IMR-90 (cell line): ENCODE results near the gene TSC22D3. TPM values are rescaled to one million over a fixed set of nuclear protein-coding genes. Genes with fewer than 3 reads are reported as not detected.
"Not testable (repeated sequence)": the region's sequence is repeated elsewhere in the genome, so short reads cannot be mapped to it uniquely, and the experiment has no call there.

Experiments used
- ATAC-seq: fragments of 200-7000 bp; cut with Tn5 transposase; 2 replicates; pipeline ENCODE4 v1.9.1; 2020; ENCODE audit warnings: low read depth, mild to moderate bottlenecking, moderate library complexity
- BruUV-seq: library from RNA; stranded (reverse); fragments of 400-500 nt; replicated peaks from 2 replicates; lab custom pipeline; 2021; lab: Mats Ljungman, UMichigan
- CTCF ChIA-PET: fragments of 300-600 bp; formaldehyde crosslinking; extraction: SDS; loops from one replicate; lab custom pipeline; 2021; ENCODE audit warnings: antibody characterized with exemption; lab: Yijun Ruan, JAX
- POLR2A ChIA-PET: fragments of 300-600 bp; sonication (Branson Sonifier 250); formaldehyde crosslinking; loops from one replicate; lab custom pipeline; 2022; ENCODE audit warnings: antibody characterized with exemption; ENCODE audit not compliant: unreplicated experiment; lab: Charles Lee
- DNase-seq: peaks from one replicate; pipeline ENCODE4 v3.0.0; 2013
- H2AFZ ChIP-seq: replicated peaks from 2 replicates; pipeline ENCODE3; 2013; ENCODE audit warnings: low read length, mild to moderate bottlenecking; ENCODE audit not compliant: poor library complexity
- H2AK5ac ChIP-seq: 2 replicates; pipeline ENCODE4 v1.6.1; 2013; ENCODE audit warnings: low read depth, low read length, inconsistent platforms
- H2AK9ac ChIP-seq: replicated peaks from 2 replicates; pipeline ENCODE3; 2013; ENCODE audit warnings: mild to moderate bottlenecking, low read depth, low read length, moderate library complexity; ENCODE audit not compliant: poor library complexity
- H2BK120ac ChIP-seq: 2 replicates; pipeline ENCODE4 v1.6.1; 2013; ENCODE audit warnings: low read depth, low read length, inconsistent platforms
- H2BK15ac ChIP-seq: 3 replicates; pipeline ENCODE4 v1.6.1; 2013; ENCODE audit warnings: low read depth, low read length, inconsistent platforms
- H2BK20ac ChIP-seq: 2 replicates; pipeline ENCODE4 v1.6.1; 2013; ENCODE audit warnings: low read depth, mild to moderate bottlenecking, inconsistent platforms, low read length, moderate library complexity
- H2BK5ac ChIP-seq: 2 replicates; pipeline ENCODE4 v1.6.1; 2013; ENCODE audit warnings: mild to moderate bottlenecking, low read depth, low read length, inconsistent platforms; ENCODE audit not compliant: poor library complexity, severe bottlenecking
- H3K14ac ChIP-seq: replicated peaks from 2 replicates; pipeline ENCODE4 v1.6.1; 2013; ENCODE audit warnings: low read depth, low read length, inconsistent platforms
- H3K18ac ChIP-seq: 2 replicates; pipeline ENCODE4 v1.6.1; 2013; ENCODE audit warnings: low read depth, low read length, control low read depth
- H3K23ac ChIP-seq: 2 replicates; pipeline ENCODE4 v1.6.1; 2013; ENCODE audit warnings: low read depth, low read length, inconsistent platforms
- H3K27ac ChIP-seq: 2 replicates; pipeline ENCODE4 v1.5.1; 2013; ENCODE audit warnings: mild to moderate bottlenecking, control low read depth, low read length; ENCODE audit not compliant: insufficient read depth
- H3K27me3 ChIP-seq: 2 replicates; pipeline ENCODE4 v1.6.1; 2013; ENCODE audit warnings: low read length; ENCODE audit not compliant: control insufficient read depth, insufficient read depth
- H3K36me3 ChIP-seq: 2 replicates; pipeline ENCODE4 v1.6.1; 2013; ENCODE audit warnings: low read length, mixed read lengths; ENCODE audit not compliant: control insufficient read depth, insufficient read depth
- H3K4ac ChIP-seq: 2 replicates; pipeline ENCODE4 v1.6.1; 2013; ENCODE audit warnings: low read depth, low read length, inconsistent platforms
- H3K4me1 ChIP-seq: 2 replicates; pipeline ENCODE4 v1.6.1; 2013; ENCODE audit warnings: low read length, mixed read lengths; ENCODE audit not compliant: control insufficient read depth, insufficient read depth
- H3K4me2 ChIP-seq: 2 replicates; pipeline ENCODE4 v1.6.1; 2013; ENCODE audit warnings: low read depth, mild to moderate bottlenecking, control low read depth, low read length, moderate library complexity
- H3K4me3 ChIP-seq: 2 replicates; pipeline ENCODE4 v1.5.1; 2013; ENCODE audit warnings: low read depth, mild to moderate bottlenecking, control low read depth, low read length, moderate library complexity; ENCODE audit not compliant: insufficient read depth
- H3K56ac ChIP-seq: 2 replicates; pipeline ENCODE4 v1.6.1; 2013; ENCODE audit warnings: low read length, inconsistent platforms; ENCODE audit not compliant: insufficient read depth; ENCODE audit errors: extremely low read depth
- H3K79me1 ChIP-seq, 2 experiments: 2 replicates each; pipeline ENCODE4 v1.6.1; 2013; ENCODE audit warnings: low read length in 2 of 2, inconsistent platforms in 1 of 2, low read depth in 1 of 2
- H3K9ac ChIP-seq: 2 replicates; pipeline ENCODE4 v1.6.1; 2013; ENCODE audit warnings: low read depth, low read length, control low read depth
- H3K9me1 ChIP-seq: 2 replicates; pipeline ENCODE4 v1.6.1; 2013; ENCODE audit warnings: low read length, inconsistent platforms; ENCODE audit not compliant: insufficient read depth
- H3K9me3 ChIP-seq: 2 replicates; pipeline ENCODE4 v1.6.1; 2013; ENCODE audit warnings: low read length; ENCODE audit not compliant: control insufficient read depth, insufficient read depth
- H4K20me1 ChIP-seq: 2 replicates; pipeline ENCODE4 v1.6.1; 2013; ENCODE audit warnings: low read length, inconsistent platforms; ENCODE audit not compliant: insufficient read depth
- H4K5ac ChIP-seq: 2 replicates; pipeline ENCODE4 v1.6.1; 2013; ENCODE audit warnings: mild to moderate bottlenecking, low read depth, low read length, control low read depth
- H4K8ac ChIP-seq, 2 experiments: 2 replicates each; pipeline ENCODE4 v1.6.1; 2013; ENCODE audit warnings: low read depth in 2 of 2, low read length in 2 of 2, control low read depth in 1 of 2, inconsistent platforms in 1 of 2
- H4K91ac ChIP-seq: 2 replicates; pipeline ENCODE4 v1.6.1; 2013; ENCODE audit warnings: low read depth, low read length, inconsistent platforms; ENCODE audit not compliant: insufficient read depth
- WGBS, 2 experiments: methylation state at CpG; one replicate each; pipeline versions ENCODE4 v1.1.5 to v1.1.7; 2013; ENCODE audit warnings: missing lambda C conversion rate in 2 of 2; ENCODE audit not compliant: insufficient read length in 1 of 2; ENCODE audit errors: extremely low coverage in 2 of 2; 5-methylcytosine and 5-hydroxymethylcytosine counted together
- dilution Hi-C: fragments of 300-500 bp; cut with HindIII; formaldehyde crosslinking; loops from one replicate; pipeline ENCODE4 v1.14.3; 2018; ENCODE audit warnings: low sequenced_read_pairs; ENCODE audit not compliant: unreplicated experiment
- in situ Hi-C: fragments of 300-500 bp; cut with MboI; formaldehyde crosslinking; loops from 3 replicates; pipeline ENCODE4 v1.14.3; 2019; ENCODE audit warnings: low sequenced_read_pairs, inconsistent platforms, mixed read lengths
- intact Hi-C: fragments of 100-400 bp; cut with micrococcal nuclease; formaldehyde crosslinking; loops from 2 replicates; pipeline ENCODE4 v1.10.0; 2022
- polyA plus RNA-seq, 3 experiments: library from polyadenylated mRNA; depleted of rRNA; stranded (reverse); fragments of >200 nt; gene quantifications; 2 replicates each; pipeline ENCODE4 v1.2.3, GENCODE V29; 2012; ENCODE audit warnings: low replicate concordance in 1 of 3
- total RNA-seq: library from RNA; depleted of rRNA; stranded (reverse); fragments of >200 nt; gene quantifications from 2 replicates; pipeline ENCODE4 v1.2.3, GENCODE V29; 2012

TSC22D3 gene
- total and polyA plus RNA-seq, 2 of the 4 experiments (the other 2 are of a cell fraction), result 9.9 to 14.0 TPM

- H2AFZ ChIP-seq, H3K4ac ChIP-seq, H4K8ac ChIP-seq, H4K91ac ChIP-seq, H2BK5ac ChIP-seq, dilution Hi-C loops, DNase-seq, H3K23ac ChIP-seq, H3K14ac ChIP-seq, H3K56ac ChIP-seq, BruUV-seq, H3K27me3 ChIP-seq, H4K20me1 ChIP-seq, H4K5ac ChIP-seq, H2BK120ac ChIP-seq, H2AK5ac ChIP-seq, H3K79me1 ChIP-seq, H2BK15ac ChIP-seq, H3K9ac ChIP-seq, H3K9me1 ChIP-seq, H3K36me3 ChIP-seq, H3K9me3 ChIP-seq, POLR2A ChIA-PET, H3K4me1 ChIP-seq, H3K27ac ChIP-seq, H3K4me3 ChIP-seq, ATAC-seq, H2BK20ac ChIP-seq, H2AK9ac ChIP-seq, H3K18ac ChIP-seq, H3K4me2 ChIP-seq: not testable (repeated sequence)
- WGBS, 2 experiments, result no CpG with 5 or more reads among the region's 5 CpGs
- intact Hi-C loops, result loop anchor here (10.0 kb wide), 1 partner anchor 774 kb away; no protein-coding TSS in a partner anchor
- CTCF ChIA-PET, result interaction anchor here (0.6 to 0.7 kb wide), 2 partner anchors 112 to 769 kb away, joined by 3 to 5 read pairs; no protein-coding TSS in a partner anchor
- in situ Hi-C loops, result loop anchor here (10.0 kb wide), 1 partner anchor 406 kb away; no protein-coding TSS in a partner anchor
Observed at GRCh38 chrX:107668710-107669109, 106.9 kb downstream of the TSC22D3 start.
